IMR-90 (cell line): ENCODE data around the gene GPR45. TPM values are rescaled to one million over a fixed set of nuclear protein-coding genes. Genes with fewer than 3 reads are reported as not detected.

ENCODE experiments used
- ATAC-seq: fragments of 200-7000 bp; cut with Tn5 transposase; 2 replicates; pipeline ENCODE4 v1.9.1; 2020; ENCODE audit warnings: low read depth, mild to moderate bottlenecking, moderate library complexity
- BruUV-seq: library from RNA; stranded (reverse); fragments of 400-500 nt; replicated peaks from 2 replicates; lab custom pipeline; 2021; lab: Mats Ljungman, UMichigan
- CTCF ChIA-PET: fragments of 300-600 bp; formaldehyde crosslinking; extraction: SDS; loops from one replicate; lab custom pipeline; 2021; ENCODE audit warnings: antibody characterized with exemption; lab: Yijun Ruan, JAX
- POLR2A ChIA-PET: fragments of 300-600 bp; sonication (Branson Sonifier 250); formaldehyde crosslinking; loops from one replicate; lab custom pipeline; 2022; ENCODE audit warnings: antibody characterized with exemption; ENCODE audit not compliant: unreplicated experiment; lab: Charles Lee
- DNase-seq: peaks from one replicate; pipeline ENCODE4 v3.0.0; 2013
- H2AFZ ChIP-seq: replicated peaks from 2 replicates; pipeline ENCODE3; 2013; ENCODE audit warnings: low read length, mild to moderate bottlenecking; ENCODE audit not compliant: poor library complexity
- H2AK5ac ChIP-seq: 2 replicates; pipeline ENCODE4 v1.6.1; 2013; ENCODE audit warnings: low read depth, low read length, inconsistent platforms
- H2AK9ac ChIP-seq: replicated peaks from 2 replicates; pipeline ENCODE3; 2013; ENCODE audit warnings: mild to moderate bottlenecking, low read depth, low read length, moderate library complexity; ENCODE audit not compliant: poor library complexity
- H2BK120ac ChIP-seq: 2 replicates; pipeline ENCODE4 v1.6.1; 2013; ENCODE audit warnings: low read depth, low read length, inconsistent platforms
- H2BK15ac ChIP-seq: 3 replicates; pipeline ENCODE4 v1.6.1; 2013; ENCODE audit warnings: low read depth, low read length, inconsistent platforms
- H2BK20ac ChIP-seq: 2 replicates; pipeline ENCODE4 v1.6.1; 2013; ENCODE audit warnings: low read depth, mild to moderate bottlenecking, inconsistent platforms, low read length, moderate library complexity
- H2BK5ac ChIP-seq: 2 replicates; pipeline ENCODE4 v1.6.1; 2013; ENCODE audit warnings: mild to moderate bottlenecking, low read depth, low read length, inconsistent platforms; ENCODE audit not compliant: poor library complexity, severe bottlenecking
- H3K14ac ChIP-seq: replicated peaks from 2 replicates; pipeline ENCODE4 v1.6.1; 2013; ENCODE audit warnings: low read depth, low read length, inconsistent platforms
- H3K18ac ChIP-seq: 2 replicates; pipeline ENCODE4 v1.6.1; 2013; ENCODE audit warnings: low read depth, low read length, control low read depth
- H3K23ac ChIP-seq: 2 replicates; pipeline ENCODE4 v1.6.1; 2013; ENCODE audit warnings: low read depth, low read length, inconsistent platforms
- H3K27ac ChIP-seq: 2 replicates; pipeline ENCODE4 v1.5.1; 2013; ENCODE audit warnings: mild to moderate bottlenecking, control low read depth, low read length; ENCODE audit not compliant: insufficient read depth
- H3K27me3 ChIP-seq: 2 replicates; pipeline ENCODE4 v1.6.1; 2013; ENCODE audit warnings: low read length; ENCODE audit not compliant: control insufficient read depth, insufficient read depth
- H3K36me3 ChIP-seq: 2 replicates; pipeline ENCODE4 v1.6.1; 2013; ENCODE audit warnings: low read length, mixed read lengths; ENCODE audit not compliant: control insufficient read depth, insufficient read depth
- H3K4ac ChIP-seq: 2 replicates; pipeline ENCODE4 v1.6.1; 2013; ENCODE audit warnings: low read depth, low read length, inconsistent platforms
- H3K4me1 ChIP-seq: 2 replicates; pipeline ENCODE4 v1.6.1; 2013; ENCODE audit warnings: low read length, mixed read lengths; ENCODE audit not compliant: control insufficient read depth, insufficient read depth
- H3K4me2 ChIP-seq: 2 replicates; pipeline ENCODE4 v1.6.1; 2013; ENCODE audit warnings: low read depth, mild to moderate bottlenecking, control low read depth, low read length, moderate library complexity
- H3K4me3 ChIP-seq: 2 replicates; pipeline ENCODE4 v1.5.1; 2013; ENCODE audit warnings: low read depth, mild to moderate bottlenecking, control low read depth, low read length, moderate library complexity; ENCODE audit not compliant: insufficient read depth
- H3K56ac ChIP-seq: 2 replicates; pipeline ENCODE4 v1.6.1; 2013; ENCODE audit warnings: low read length, inconsistent platforms; ENCODE audit not compliant: insufficient read depth; ENCODE audit errors: extremely low read depth
- H3K79me1 ChIP-seq, 2 experiments: 2 replicates each; pipeline ENCODE4 v1.6.1; 2013; ENCODE audit warnings: low read length in 2 of 2, inconsistent platforms in 1 of 2, low read depth in 1 of 2
- H3K9ac ChIP-seq: 2 replicates; pipeline ENCODE4 v1.6.1; 2013; ENCODE audit warnings: low read depth, low read length, control low read depth
- H3K9me1 ChIP-seq: 2 replicates; pipeline ENCODE4 v1.6.1; 2013; ENCODE audit warnings: low read length, inconsistent platforms; ENCODE audit not compliant: insufficient read depth
- H3K9me3 ChIP-seq: 2 replicates; pipeline ENCODE4 v1.6.1; 2013; ENCODE audit warnings: low read length; ENCODE audit not compliant: control insufficient read depth, insufficient read depth
- H4K20me1 ChIP-seq: 2 replicates; pipeline ENCODE4 v1.6.1; 2013; ENCODE audit warnings: low read length, inconsistent platforms; ENCODE audit not compliant: insufficient read depth
- H4K5ac ChIP-seq: 2 replicates; pipeline ENCODE4 v1.6.1; 2013; ENCODE audit warnings: mild to moderate bottlenecking, low read depth, low read length, control low read depth
- H4K8ac ChIP-seq, 2 experiments: 2 replicates each; pipeline ENCODE4 v1.6.1; 2013; ENCODE audit warnings: low read depth in 2 of 2, low read length in 2 of 2, control low read depth in 1 of 2, inconsistent platforms in 1 of 2
- H4K91ac ChIP-seq: 2 replicates; pipeline ENCODE4 v1.6.1; 2013; ENCODE audit warnings: low read depth, low read length, inconsistent platforms; ENCODE audit not compliant: insufficient read depth
- BHLHE40 ChIP-seq: fragments of 150-350 bp; IDR thresholded peaks from 2 replicates; pipeline ENCODE4 v1.6.1; 2016; ENCODE audit warnings: mild to moderate bottlenecking, low read depth, low read length
- CEBPB ChIP-seq: IDR thresholded peaks from 2 replicates; pipeline ENCODE4 v1.6.1; 2012; ENCODE audit warnings: low read depth, low read length, improper control_type of control experiment
- CHD1 ChIP-seq: IDR thresholded peaks from 2 replicates; pipeline ENCODE4 v1.6.1; 2012; ENCODE audit warnings: low read depth, low read length, improper control_type of control experiment
- CTCF ChIP-seq: conservative IDR thresholded peaks from 2 replicates; pipeline ENCODE4 v1.5.1; 2012; ENCODE audit warnings: mild to moderate bottlenecking, low read depth, low read length, improper control_type of control experiment
- ELK1 ChIP-seq: fragments of 150-350 bp; IDR thresholded peaks from 2 replicates; pipeline ENCODE4 v1.6.1; 2016; ENCODE audit warnings: low read depth, mild to moderate bottlenecking, low read length, moderate library complexity, borderline replicate concordance
- FOS ChIP-seq: fragments of 150-350 bp; IDR thresholded peaks from 2 replicates; pipeline ENCODE4 v1.6.1; 2016; ENCODE audit warnings: low read depth, low read length
- MAFK ChIP-seq: IDR thresholded peaks from 2 replicates; pipeline ENCODE4 v1.6.1; 2012; ENCODE audit warnings: low read depth, low read length, improper control_type of control experiment
- MAZ ChIP-seq: IDR thresholded peaks from 2 replicates; pipeline ENCODE4 v1.6.1; 2012; ENCODE audit warnings: low read depth, mild to moderate bottlenecking, low read length, improper control_type of control experiment, moderate library complexity, borderline replicate concordance
- MXI1 ChIP-seq: IDR thresholded peaks from 2 replicates; pipeline ENCODE4 v1.6.1; 2012; ENCODE audit warnings: low read depth, mild to moderate bottlenecking, low read length, moderate library complexity, borderline replicate concordance
- NFE2L2 ChIP-seq: fragments of 150-350 bp; IDR thresholded peaks from 2 replicates; pipeline ENCODE4 v1.6.1; 2016; ENCODE audit warnings: low read depth, mild to moderate bottlenecking, low read length
- POLR2A ChIP-seq: IDR thresholded peaks from 2 replicates; pipeline ENCODE4 v1.6.1; 2012; ENCODE audit warnings: mild to moderate bottlenecking, low read depth, low read length
- RAD21 ChIP-seq: IDR thresholded peaks from 2 replicates; pipeline ENCODE4 v1.6.1; 2012; ENCODE audit warnings: low read length, improper control_type of control experiment
- RCOR1 ChIP-seq: IDR thresholded peaks from 2 replicates; pipeline ENCODE4 v1.6.1; 2012; ENCODE audit warnings: mild to moderate bottlenecking, low read length, improper control_type of control experiment; ENCODE audit not compliant: insufficient replicate concordance
- RFX5 ChIP-seq: IDR thresholded peaks from 2 replicates; pipeline ENCODE4 v1.8.0; 2012; ENCODE audit warnings: low read depth, mild to moderate bottlenecking, low read length, moderate library complexity
- SMC3 ChIP-seq: fragments of 150-350 bp; IDR thresholded peaks from 2 replicates; pipeline ENCODE4 v1.6.1; 2016; ENCODE audit warnings: low read depth, mild to moderate bottlenecking, antibody characterized with exemption, low read length, moderate library complexity
- USF2 ChIP-seq: fragments of 150-350 bp; IDR thresholded peaks from 2 replicates; pipeline ENCODE4 v1.6.1; 2017; ENCODE audit warnings: mild to moderate bottlenecking, antibody characterized with exemption, low read length, low read depth
- WGBS, 2 experiments: methylation state at CpG; one replicate each; pipeline versions ENCODE4 v1.1.5 to v1.1.7; 2013; ENCODE audit warnings: missing lambda C conversion rate in 2 of 2; ENCODE audit not compliant: insufficient read length in 1 of 2; ENCODE audit errors: extremely low coverage in 2 of 2; 5-methylcytosine and 5-hydroxymethylcytosine counted together
- dilution Hi-C: fragments of 300-500 bp; cut with HindIII; formaldehyde crosslinking; loops from one replicate; pipeline ENCODE4 v1.14.3; 2018; ENCODE audit warnings: low sequenced_read_pairs; ENCODE audit not compliant: unreplicated experiment
- in situ Hi-C: fragments of 300-500 bp; cut with MboI; formaldehyde crosslinking; loops from 3 replicates; pipeline ENCODE4 v1.14.3; 2019; ENCODE audit warnings: low sequenced_read_pairs, inconsistent platforms, mixed read lengths
- intact Hi-C: fragments of 100-400 bp; cut with micrococcal nuclease; formaldehyde crosslinking; loops from 2 replicates; pipeline ENCODE4 v1.10.0; 2022
- polyA plus RNA-seq, 3 experiments: library from polyadenylated mRNA; depleted of rRNA; stranded (reverse); fragments of >200 nt; gene quantifications; 2 replicates each; pipeline ENCODE4 v1.2.3, GENCODE V29; 2012; ENCODE audit warnings: low replicate concordance in 1 of 3
- total RNA-seq: library from RNA; depleted of rRNA; stranded (reverse); fragments of >200 nt; gene quantifications from 2 replicates; pipeline ENCODE4 v1.2.3, GENCODE V29; 2012

The GPR45 gene
- total and polyA plus RNA-seq, 2 of the 4 experiments (the other 2 are of a cell fraction) = not detected

- H2BK5ac ChIP-seq = no peak overlapping the region
- no peak overlapping the region for H2BK120ac ChIP-seq
- no peak overlapping the region for H2BK15ac ChIP-seq
- no peak overlapping the region for H4K5ac ChIP-seq
- no peak overlapping the region for H2AK9ac ChIP-seq
- H3K27me3 ChIP-seq = peaks cover 32% of the 10 kb centered on the region
- H2AFZ ChIP-seq = no peak overlapping the region
- WGBS, 2 experiments = no CpG with 5 or more reads among the region's 3 CpGs
- dilution Hi-C loops (no loop called here), in situ Hi-C loops (no loop called here), intact Hi-C loops (loop anchor here (10.0 kb wide), 1 partner anchor 56 kb away; no protein-coding TSS in a partner anchor)
- H4K8ac ChIP-seq = no peak overlapping the region
- no peaks in the 10 kb centered on the region for H3K36me3 ChIP-seq
- no peak overlapping the region for H3K23ac ChIP-seq
- no peaks in the 10 kb centered on the region for H4K20me1 ChIP-seq
- H3K18ac ChIP-seq = no peak overlapping the region
- no peak for TF ChIP-seq NFE2L2
- no peak for TF ChIP-seq RAD21
- TF ChIP-seq CTCF = no peak
- no peak for TF ChIP-seq MAZ
- no peak for TF ChIP-seq USF2
- no peak for TF ChIP-seq CEBPB
- TF ChIP-seq CHD1 = no peak
- TF ChIP-seq MAFK = no peak
- no peak for TF ChIP-seq ELK1
- TF ChIP-seq RCOR1 = no peak
- no peak for TF ChIP-seq FOS
- no peak for TF ChIP-seq POLR2A
- TF ChIP-seq BHLHE40 = no peak
- no peak for TF ChIP-seq RFX5
- no peak for TF ChIP-seq MXI1
- TF ChIP-seq SMC3 = no peak
- H3K4me1 ChIP-seq = no peaks in the 10 kb centered on the region
- no peak overlapping the region for H3K9ac ChIP-seq
- no peaks in the 10 kb centered on the region for H3K9me3 ChIP-seq
- ChIA-PET CTCF (no interaction called here), POLR2A (no interaction called here)
- DNase-seq (no peak), ATAC-seq (no peak)
- no peak overlapping the region for H3K14ac ChIP-seq
- no peak overlapping the region for H3K27ac ChIP-seq
- no peak overlapping the region for H3K4me2 ChIP-seq
- no peak overlapping the region for H3K56ac ChIP-seq
- no peaks in the 10 kb centered on the region for H3K9me1 ChIP-seq
- no peak overlapping the region for H3K4ac ChIP-seq
- no peak overlapping the region for H3K4me3 ChIP-seq
- no TSS peak for BruUV-seq
- H2AK5ac ChIP-seq = no peak overlapping the region
- H3K79me1 ChIP-seq = no peaks in the 10 kb centered on the region
- H4K91ac ChIP-seq = no peak overlapping the region
- no peak overlapping the region for H2BK20ac ChIP-seq
Measured at GRCh38 chr2:105220604-105221003, 20.9 kb upstream of the GPR45 start.
